ENCODE data around the gene GPR183. TPM values are rescaled to one million over a fixed set of nuclear protein-coding genes. Genes with fewer than 3 reads are reported as not detected.

The GPR183 gene
- total and polyA plus RNA-seq, 2 experiments from 2014 or later: 0.25 TPM; not detected in 1

- Histone ChIP-seq H3K4me2 (ENCODE audit: unreplicated experiment) (no peak overlapping the region), H2AFZ (no peak overlapping the region), H3K9me2 (ENCODE audit: insufficient read depth) (no peaks in the 10 kb centered on the region), H3F3A (ENCODE audit: insufficient read depth) (no peaks in the 10 kb centered on the region; the same call in 1 of the 2 replicates), H3K4me1 (ENCODE audit: insufficient read depth) (peaks cover 3% of the 10 kb centered on the region; the same call in 1 of the 2 replicates), H3K27ac (no peak overlapping the region), H3K9me3 (ENCODE audit: low read depth) (no peaks in the 10 kb centered on the region), H4K20me1 (ENCODE audit: insufficient read depth) (no peaks in the 10 kb centered on the region), H3K4me3 (no peak overlapping the region), H3K79me2 (ENCODE audit: insufficient read depth) (no peaks in the 10 kb centered on the region; the same call in 1 of the 2 replicates), H3K36me3 (ENCODE audit: low read depth) (no peaks in the 10 kb centered on the region), H3K9ac (no peak overlapping the region), H3K27me3 (replicated peaks; ENCODE audit: insufficient read depth) (no peaks in the 10 kb centered on the region)
- DNase-seq: no peak
- TF ChIP-seq EZH2phosphoT487 (IDR thresholded peaks at IDR 0.05; ENCODE audit: insufficient read depth, low read depth) (no peak), EZH2 (IDR thresholded peaks at IDR 0.05; ENCODE audit: insufficient read depth, poor library complexity, severe bottlenecking) (no peak)
- in situ Hi-C loops (cut with MboI): loop anchor here (10.0 kb wide), 1 partner anchor 90 kb away; no protein-coding TSS in a partner anchor
- WGBS, 2 experiments (ENCODE audit: low coverage in 1 of 2, low lambda C conversion rate in 2 of 2, missing lambda C conversion rate in 2 of 2): 76% methylated on average over 8 of the region's 8 CpGs
Measured at GRCh38 chr13:99265162-99265800, 41.9 kb downstream of the GPR183 start.

DNA sequence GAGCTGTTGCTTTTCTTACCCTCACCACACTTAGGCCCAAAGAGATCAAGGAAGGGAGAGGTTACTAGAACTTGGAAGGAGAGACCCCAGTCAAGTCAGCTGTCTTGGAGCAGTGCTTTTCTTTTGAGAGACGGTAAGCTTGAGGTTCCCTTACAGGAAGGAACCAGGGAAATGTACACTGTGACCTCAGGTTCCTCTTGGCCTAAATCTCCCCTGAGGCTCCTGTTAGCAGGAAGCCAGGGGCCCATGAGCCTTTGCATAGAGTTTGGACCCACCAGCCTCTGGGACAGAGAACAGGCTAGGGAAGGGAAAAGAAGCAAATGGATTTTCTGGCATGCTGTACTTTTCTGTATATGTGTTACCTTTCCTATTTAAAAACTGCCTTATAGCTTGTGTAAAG lies 43.1 kb downstream of the GPR183 start:
- Histone ChIP-seq H2AFZ (no peak overlapping the region), H3K9ac (no peak overlapping the region), H3K4me3 (no peak overlapping the region), H4K20me1 (ENCODE audit: insufficient read depth) (no peaks in the 10 kb centered on the region), H3K4me2 (ENCODE audit: unreplicated experiment) (no peak overlapping the region), H3K9me2 (ENCODE audit: insufficient read depth) (no peaks in the 10 kb centered on the region), H3K9me3 (ENCODE audit: low read depth) (no peaks in the 10 kb centered on the region), H3F3A (ENCODE audit: insufficient read depth) (no peaks in the 10 kb centered on the region; the same call in 1 of the 2 replicates), H3K36me3 (ENCODE audit: low read depth) (no peaks in the 10 kb centered on the region), H3K27ac (no peak overlapping the region), H3K4me1 (ENCODE audit: insufficient read depth) (peaks cover 7% of the 10 kb centered on the region; the same call in 1 of the 2 replicates), H3K79me2 (ENCODE audit: insufficient read depth) (no peaks in the 10 kb centered on the region; the same call in 1 of the 2 replicates), H3K27me3 (replicated peaks; ENCODE audit: insufficient read depth) (no peaks in the 10 kb centered on the region)
- in situ Hi-C loops (cut with MboI): loop anchor here (10.0 kb wide), 1 partner anchor 89 kb away; no protein-coding TSS in a partner anchor
- TF ChIP-seq EZH2phosphoT487 (IDR thresholded peaks at IDR 0.05; ENCODE audit: insufficient read depth, low read depth): no peak
- no peak for TF ChIP-seq EZH2 (IDR thresholded peaks at IDR 0.05; ENCODE audit: insufficient read depth, poor library complexity, severe bottlenecking)
- WGBS, 2 experiments (ENCODE audit: low coverage in 1 of 2, low lambda C conversion rate in 2 of 2, missing lambda C conversion rate in 2 of 2): 45 to 47% methylated on average over 1 of the region's 1 CpG
- no peak for DNase-seq

DNA sequence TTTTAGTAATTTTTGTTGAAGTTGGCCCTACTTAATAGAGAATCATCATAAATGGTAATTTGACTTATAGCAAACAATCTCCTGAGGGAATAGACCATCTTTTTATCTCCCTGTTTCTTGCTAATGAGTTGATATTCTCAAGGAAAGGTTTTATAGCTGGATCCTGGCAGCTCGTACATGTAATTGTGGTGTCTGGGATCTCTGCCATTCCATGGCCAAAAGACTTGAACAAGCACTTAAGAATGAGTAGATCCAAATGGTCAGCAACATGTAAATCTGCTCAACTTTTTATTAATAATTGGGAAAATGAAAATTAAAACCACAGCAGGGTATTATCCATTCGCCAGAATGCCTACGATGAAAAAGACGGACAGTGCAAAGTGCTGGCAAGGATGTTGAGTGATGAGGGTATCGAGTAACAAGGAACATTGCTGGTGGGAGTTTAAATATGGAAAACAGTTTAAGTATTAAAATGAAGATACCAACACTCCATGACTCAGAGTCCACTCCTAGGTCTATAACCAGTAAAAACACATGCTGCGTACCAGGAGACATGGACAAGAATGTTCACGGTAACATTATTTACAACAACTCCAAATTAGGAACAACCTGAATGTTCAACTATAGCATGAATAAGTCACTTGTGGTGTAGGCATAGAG lies 43.9 kb downstream of the GPR183 start:
- Histone ChIP-seq H3K36me3 (ENCODE audit: low read depth) (no peaks in the 10 kb centered on the region), H3K9ac (no peak overlapping the region), H3K27me3 (replicated peaks; ENCODE audit: insufficient read depth) (no peaks in the 10 kb centered on the region), H4K20me1 (ENCODE audit: insufficient read depth) (no peaks in the 10 kb centered on the region), H3K79me2 (ENCODE audit: insufficient read depth) (no peaks in the 10 kb centered on the region; the same call in 1 of the 2 replicates), H3K4me1 (ENCODE audit: insufficient read depth) (peaks cover 7% of the 10 kb centered on the region; the same call in 1 of the 2 replicates), H3K4me3 (no peak overlapping the region), H2AFZ (no peak overlapping the region), H3K4me2 (ENCODE audit: unreplicated experiment) (no peak overlapping the region), H3K9me3 (ENCODE audit: low read depth) (no peaks in the 10 kb centered on the region), H3F3A (ENCODE audit: insufficient read depth) (no peaks in the 10 kb centered on the region), H3K9me2 (ENCODE audit: insufficient read depth) (no peaks in the 10 kb centered on the region), H3K27ac (no peak overlapping the region)
- no peak for DNase-seq
- TF ChIP-seq EZH2 (IDR thresholded peaks at IDR 0.05; ENCODE audit: insufficient read depth, poor library complexity, severe bottlenecking) (no peak), EZH2phosphoT487 (IDR thresholded peaks at IDR 0.05; ENCODE audit: insufficient read depth, low read depth) (no peak)
- 90 to 92% methylated on average over 7 of the region's 7 CpGs for WGBS, 2 experiments (ENCODE audit: low coverage in 1 of 2, low lambda C conversion rate in 2 of 2, missing lambda C conversion rate in 2 of 2)
- in situ Hi-C loops (cut with MboI): loop anchor here (10.0 kb wide), 1 partner anchor 88 kb away; no protein-coding TSS in a partner anchor

- WGBS, 2 experiments (ENCODE audit: low coverage in 1 of 2, low lambda C conversion rate in 2 of 2, missing lambda C conversion rate in 2 of 2): 100% methylated on average over 1 of the region's 1 CpG
- in situ Hi-C loops (cut with MboI): loop anchor here (10.0 kb wide), 1 partner anchor 86 kb away; no protein-coding TSS in a partner anchor
Measured at GRCh38 chr13:99261059-99261458, 46.1 kb downstream of the GPR183 start.

More at GRCh38 chr13:99261059-99261458, 46.1 kb downstream of the GPR183 start:
- Histone ChIP-seq H3K27ac (no peak overlapping the region), H3K36me3 (ENCODE audit: low read depth) (no peaks in the 10 kb centered on the region), H3K4me1 (ENCODE audit: insufficient read depth) (peaks cover 23% of the 10 kb centered on the region), H3K9me2 (ENCODE audit: insufficient read depth) (no peaks in the 10 kb centered on the region), H3K27me3 (replicated peaks; ENCODE audit: insufficient read depth) (no peaks in the 10 kb centered on the region), H3K9ac (no peak overlapping the region), H3K4me2 (ENCODE audit: unreplicated experiment) (no peak overlapping the region), H2AFZ (no peak overlapping the region), H3K9me3 (ENCODE audit: low read depth) (no peaks in the 10 kb centered on the region), H3F3A (ENCODE audit: insufficient read depth) (no peaks in the 10 kb centered on the region), H3K79me2 (ENCODE audit: insufficient read depth) (peaks cover 3% of the 10 kb centered on the region; the same call in 1 of the 2 replicates), H3K4me3 (no peak overlapping the region), H4K20me1 (ENCODE audit: insufficient read depth) (no peaks in the 10 kb centered on the region)
- TF ChIP-seq EZH2phosphoT487 (IDR thresholded peaks at IDR 0.05; ENCODE audit: insufficient read depth, low read depth) (no peak), EZH2 (IDR thresholded peaks at IDR 0.05; ENCODE audit: insufficient read depth, poor library complexity, severe bottlenecking) (no peak)
- DNase-seq: no peak

Measured in GM23248 (cell line).